Astrocyte (in vitro differentiated cells and primary cell): ENCODE measurements around the gene WDR11. TPM values are rescaled to one million over a fixed set of nuclear protein-coding genes. Genes with fewer than 3 reads are reported as not detected.

ENCODE experiments used
- DNase-seq: peaks from one replicate; pipeline ENCODE4 v3.0.0-alpha.2; 2010; ENCODE audit warnings: low read depth
- FAIRE-seq: peaks from 2 replicates; lab custom pipeline; 2011; peaks lifted over from hg19 to GRCh38; lab: Jason Lieb, UNC
- H2AFZ ChIP-seq: 2 replicates; pipeline ENCODE4 v1.6.0; 2012; ENCODE audit warnings: low read depth, low read length, inconsistent platforms
- H3K27ac ChIP-seq: 2 replicates; pipeline ENCODE4 v1.5.1; 2011; ENCODE audit warnings: low read depth, low read length, inconsistent platforms
- H3K27me3 ChIP-seq: 2 replicates; pipeline ENCODE4 v1.6.0; 2011; ENCODE audit warnings: low read length, inconsistent platforms; ENCODE audit not compliant: insufficient read depth
- H3K36me3 ChIP-seq: 2 replicates; pipeline ENCODE4 v1.5.1; 2011; ENCODE audit warnings: low read length, inconsistent platforms; ENCODE audit not compliant: insufficient read depth
- H3K4me1 ChIP-seq: 2 replicates; pipeline ENCODE4 v1.5.1; 2011; ENCODE audit warnings: low read length, inconsistent platforms; ENCODE audit not compliant: insufficient read depth
- H3K4me2 ChIP-seq: 2 replicates; pipeline ENCODE4 v1.6.0; 2012; ENCODE audit warnings: low read length, inconsistent platforms
- H3K4me3 ChIP-seq: 2 replicates; pipeline ENCODE4 v1.5.1; 2011; ENCODE audit warnings: low read depth, mild to moderate bottlenecking, low read length, inconsistent platforms; ENCODE audit not compliant: insufficient read depth
- H3K79me2 ChIP-seq: 2 replicates; pipeline ENCODE4 v1.6.0; 2012; ENCODE audit warnings: mild to moderate bottlenecking, low read length, inconsistent platforms; ENCODE audit not compliant: insufficient read depth
- H3K9ac ChIP-seq: 2 replicates; pipeline ENCODE4 v1.6.0; 2012; ENCODE audit warnings: mild to moderate bottlenecking, low read length, inconsistent platforms
- H3K9me3 ChIP-seq: 2 replicates; pipeline ENCODE4 v1.5.1; 2012; ENCODE audit warnings: low read depth, mild to moderate bottlenecking, low read length, inconsistent platforms; ENCODE audit not compliant: insufficient read depth
- H4K20me1 ChIP-seq: 2 replicates; pipeline ENCODE4 v1.6.0; 2012; ENCODE audit warnings: low read length, inconsistent platforms; ENCODE audit not compliant: insufficient read depth
- H3K27ac Mint-ChIP-seq: one replicate; pipeline ENCODE4 v1.8.0; 2021; ENCODE audit warnings: mild to moderate bottlenecking, mixed read lengths; ENCODE audit not compliant: unreplicated experiment
- H3K27me3 Mint-ChIP-seq: one replicate; pipeline ENCODE4 v1.8.0; 2021; ENCODE audit warnings: low read depth, mixed read lengths; ENCODE audit not compliant: unreplicated experiment
- H3K36me3 Mint-ChIP-seq: one replicate; pipeline ENCODE4 v1.8.0; 2021; ENCODE audit warnings: low read depth, mixed read lengths; ENCODE audit not compliant: unreplicated experiment
- H3K4me1 Mint-ChIP-seq: one replicate; pipeline ENCODE4 v1.8.0; 2021; ENCODE audit warnings: low read depth, mixed read lengths; ENCODE audit not compliant: unreplicated experiment
- H3K4me3 Mint-ChIP-seq: one replicate; pipeline ENCODE4 v1.8.0; 2021; ENCODE audit warnings: mild to moderate bottlenecking, moderate library complexity, mixed read lengths; ENCODE audit not compliant: unreplicated experiment
- H3K9me3 Mint-ChIP-seq: one replicate; pipeline ENCODE4 v1.8.0; 2021; ENCODE audit warnings: mild to moderate bottlenecking, mixed read lengths; ENCODE audit not compliant: unreplicated experiment
- CTCF ChIP-seq: IDR thresholded peaks from 2 replicates; pipeline ENCODE4 v1.5.1; 2011; ENCODE audit warnings: low read depth, mild to moderate bottlenecking, inconsistent platforms, low read length, moderate library complexity; ENCODE audit not compliant: insufficient read depth
- EZH2 ChIP-seq: IDR thresholded peaks from 2 replicates; pipeline ENCODE4 v1.6.1; 2012; ENCODE audit warnings: mild to moderate bottlenecking, low read length, inconsistent platforms; ENCODE audit not compliant: insufficient read depth
- total RNA-seq: library from RNA; stranded (reverse); gene quantifications from 2 replicates; pipeline ENCODE4 v1.2.1, GENCODE V29; 2021

Gene WDR11
- total RNA-seq, 1 donor from 2014 or later = 55.8 TPM

- H3K9me3 ChIP-seq = no peaks in the 10 kb centered on the region
- Mint-ChIP-seq H3K27ac (no peak overlapping the region), H3K4me3 (no peak overlapping the region), H3K27me3 (no peaks in the 10 kb centered on the region), H3K36me3 (peaks cover 2% of the 10 kb centered on the region), H3K9me3 (no peaks in the 10 kb centered on the region), H3K4me1 (no peaks in the 10 kb centered on the region)
- DNase-seq = no peak
- TF ChIP-seq CTCF (no peak), EZH2 (no peak)
- H3K36me3 ChIP-seq = peaks cover 43% of the 10 kb centered on the region
- no peaks in the 10 kb centered on the region for H3K4me1 ChIP-seq
- no peak overlapping the region for H3K4me2 ChIP-seq
- H3K27me3 ChIP-seq = no peaks in the 10 kb centered on the region
- no peak overlapping the region for H3K9ac ChIP-seq
- H2AFZ ChIP-seq = no peak overlapping the region
- peaks cover 20% of the 10 kb centered on the region for H3K79me2 ChIP-seq
- H3K27ac ChIP-seq = no peak overlapping the region
- H4K20me1 ChIP-seq = no peaks in the 10 kb centered on the region
- H3K4me3 ChIP-seq = no peak overlapping the region
- FAIRE-seq = no peak
Measured at GRCh38 chr10:120861178-120861855, 10.2 kb downstream of the WDR11 start.

- H3K9me3 ChIP-seq = no peaks in the 10 kb centered on the region
- DNase-seq (no peak), FAIRE-seq (no peak)
- H3K27ac ChIP-seq = no peak overlapping the region
- no peaks in the 10 kb centered on the region for H3K9me3 Mint-ChIP-seq
- H3K27me3 Mint-ChIP-seq = no peaks in the 10 kb centered on the region
- no peaks in the 10 kb centered on the region for H3K79me2 ChIP-seq
- H3K36me3 ChIP-seq = peaks cover 31% of the 10 kb centered on the region
- peaks cover 7% of the 10 kb centered on the region for H3K36me3 Mint-ChIP-seq
- no peaks in the 10 kb centered on the region for H3K4me1 Mint-ChIP-seq
- TF ChIP-seq CTCF (no peak), EZH2 (no peak)
- no peak overlapping the region for H3K4me2 ChIP-seq
- H3K27me3 ChIP-seq = no peaks in the 10 kb centered on the region
- H3K9ac ChIP-seq = no peak overlapping the region
- peaks cover 3% of the 10 kb centered on the region for H4K20me1 ChIP-seq
- no peak overlapping the region for H2AFZ ChIP-seq
- H3K4me1 ChIP-seq = no peaks in the 10 kb centered on the region
- H3K4me3 Mint-ChIP-seq = no peak overlapping the region
- H3K4me3 ChIP-seq = no peak overlapping the region
- no peak overlapping the region for H3K27ac Mint-ChIP-seq
Measured at GRCh38 chr10:120873741-120874140, 22.6 kb downstream of the WDR11 start.

- Histone ChIP-seq H4K20me1 (no peaks in the 10 kb centered on the region), H3K4me1 (no peaks in the 10 kb centered on the region), H3K79me2 (no peaks in the 10 kb centered on the region), H3K9me3 (no peaks in the 10 kb centered on the region), H3K9ac (no peak overlapping the region), H3K4me2 (no peak overlapping the region), H2AFZ (no peak overlapping the region), H3K27ac (no peak overlapping the region), H3K36me3 (peaks cover 20% of the 10 kb centered on the region), H3K4me3 (no peak overlapping the region), H3K27me3 (no peaks in the 10 kb centered on the region)
- H3K4me1 Mint-ChIP-seq = no peaks in the 10 kb centered on the region
- FAIRE-seq = no peak
- no peak for TF ChIP-seq CTCF
- no peak for TF ChIP-seq EZH2
- no peaks in the 10 kb centered on the region for H3K27me3 Mint-ChIP-seq
- H3K36me3 Mint-ChIP-seq = no peaks in the 10 kb centered on the region
- no peak overlapping the region for H3K4me3 Mint-ChIP-seq
- no peaks in the 10 kb centered on the region for H3K9me3 Mint-ChIP-seq
- DNase-seq = no peak
- H3K27ac Mint-ChIP-seq = no peak overlapping the region
Measured at GRCh38 chr10:120883071-120883470, 31.9 kb downstream of the WDR11 start.
